IMR-90 (cell line): ENCODE results near the gene MYO5A.

Source experiments
- CEBPB ChIP-seq: IDR thresholded peaks from 2 replicates; pipeline ENCODE4 v1.6.1; 2012; ENCODE audit warnings: low read depth, low read length, improper control_type of control experiment
- CHD1 ChIP-seq: IDR thresholded peaks from 2 replicates; pipeline ENCODE4 v1.6.1; 2012; ENCODE audit warnings: low read depth, low read length, improper control_type of control experiment
- FOS ChIP-seq: fragments of 150-350 bp; IDR thresholded peaks from 2 replicates; pipeline ENCODE4 v1.6.1; 2016; ENCODE audit warnings: low read depth, low read length
- MXI1 ChIP-seq: IDR thresholded peaks from 2 replicates; pipeline ENCODE4 v1.6.1; 2012; ENCODE audit warnings: low read depth, mild to moderate bottlenecking, low read length, moderate library complexity, borderline replicate concordance
- NFE2L2 ChIP-seq: fragments of 150-350 bp; IDR thresholded peaks from 2 replicates; pipeline ENCODE4 v1.6.1; 2016; ENCODE audit warnings: low read depth, mild to moderate bottlenecking, low read length
- POLR2A ChIP-seq: IDR thresholded peaks from 2 replicates; pipeline ENCODE4 v1.6.1; 2012; ENCODE audit warnings: mild to moderate bottlenecking, low read depth, low read length
- RAD21 ChIP-seq: IDR thresholded peaks from 2 replicates; pipeline ENCODE4 v1.6.1; 2012; ENCODE audit warnings: low read length, improper control_type of control experiment
- RCOR1 ChIP-seq: IDR thresholded peaks from 2 replicates; pipeline ENCODE4 v1.6.1; 2012; ENCODE audit warnings: mild to moderate bottlenecking, low read length, improper control_type of control experiment; ENCODE audit not compliant: insufficient replicate concordance
- TF ChIP-seq, protein P1 (sequence below): conservative IDR thresholded peaks from 2 replicates; pipeline ENCODE4 v1.5.1; 2012; ENCODE audit warnings: mild to moderate bottlenecking, low read depth, low read length, improper control_type of control experiment
- TF ChIP-seq, protein P2 (sequence below): fragments of 150-350 bp; IDR thresholded peaks from 2 replicates; pipeline ENCODE4 v1.6.1; 2016; ENCODE audit warnings: low read depth, mild to moderate bottlenecking, low read length, moderate library complexity, borderline replicate concordance
- TF ChIP-seq, protein P3 (sequence below): fragments of 150-350 bp; IDR thresholded peaks from 2 replicates; pipeline ENCODE4 v1.6.1; 2017; ENCODE audit warnings: mild to moderate bottlenecking, antibody characterized with exemption, low read length, low read depth

- TF ChIP-seq, protein P1, sequence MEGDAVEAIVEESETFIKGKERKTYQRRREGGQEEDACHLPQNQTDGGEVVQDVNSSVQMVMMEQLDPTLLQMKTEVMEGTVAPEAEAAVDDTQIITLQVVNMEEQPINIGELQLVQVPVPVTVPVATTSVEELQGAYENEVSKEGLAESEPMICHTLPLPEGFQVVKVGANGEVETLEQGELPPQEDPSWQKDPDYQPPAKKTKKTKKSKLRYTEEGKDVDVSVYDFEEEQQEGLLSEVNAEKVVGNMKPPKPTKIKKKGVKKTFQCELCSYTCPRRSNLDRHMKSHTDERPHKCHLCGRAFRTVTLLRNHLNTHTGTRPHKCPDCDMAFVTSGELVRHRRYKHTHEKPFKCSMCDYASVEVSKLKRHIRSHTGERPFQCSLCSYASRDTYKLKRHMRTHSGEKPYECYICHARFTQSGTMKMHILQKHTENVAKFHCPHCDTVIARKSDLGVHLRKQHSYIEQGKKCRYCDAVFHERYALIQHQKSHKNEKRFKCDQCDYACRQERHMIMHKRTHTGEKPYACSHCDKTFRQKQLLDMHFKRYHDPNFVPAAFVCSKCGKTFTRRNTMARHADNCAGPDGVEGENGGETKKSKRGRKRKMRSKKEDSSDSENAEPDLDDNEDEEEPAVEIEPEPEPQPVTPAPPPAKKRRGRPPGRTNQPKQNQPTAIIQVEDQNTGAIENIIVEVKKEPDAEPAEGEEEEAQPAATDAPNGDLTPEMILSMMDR, result no peak
- no peak for TF ChIP-seq FOS
- no peak for TF ChIP-seq POLR2A
- no peak for TF ChIP-seq CEBPB
- TF ChIP-seq MXI1, result no peak
- TF ChIP-seq, protein P2, sequence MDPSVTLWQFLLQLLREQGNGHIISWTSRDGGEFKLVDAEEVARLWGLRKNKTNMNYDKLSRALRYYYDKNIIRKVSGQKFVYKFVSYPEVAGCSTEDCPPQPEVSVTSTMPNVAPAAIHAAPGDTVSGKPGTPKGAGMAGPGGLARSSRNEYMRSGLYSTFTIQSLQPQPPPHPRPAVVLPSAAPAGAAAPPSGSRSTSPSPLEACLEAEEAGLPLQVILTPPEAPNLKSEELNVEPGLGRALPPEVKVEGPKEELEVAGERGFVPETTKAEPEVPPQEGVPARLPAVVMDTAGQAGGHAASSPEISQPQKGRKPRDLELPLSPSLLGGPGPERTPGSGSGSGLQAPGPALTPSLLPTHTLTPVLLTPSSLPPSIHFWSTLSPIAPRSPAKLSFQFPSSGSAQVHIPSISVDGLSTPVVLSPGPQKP, result no peak
- no peak for TF ChIP-seq NFE2L2
- TF ChIP-seq, protein P3, sequence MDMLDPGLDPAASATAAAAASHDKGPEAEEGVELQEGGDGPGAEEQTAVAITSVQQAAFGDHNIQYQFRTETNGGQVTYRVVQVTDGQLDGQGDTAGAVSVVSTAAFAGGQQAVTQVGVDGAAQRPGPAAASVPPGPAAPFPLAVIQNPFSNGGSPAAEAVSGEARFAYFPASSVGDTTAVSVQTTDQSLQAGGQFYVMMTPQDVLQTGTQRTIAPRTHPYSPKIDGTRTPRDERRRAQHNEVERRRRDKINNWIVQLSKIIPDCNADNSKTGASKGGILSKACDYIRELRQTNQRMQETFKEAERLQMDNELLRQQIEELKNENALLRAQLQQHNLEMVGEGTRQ, result no peak
- TF ChIP-seq RCOR1, result no peak
- no peak for TF ChIP-seq CHD1
- TF ChIP-seq RAD21, result no peak
These were observed 250.5 kb downstream of the MYO5A start for GRCh38 chr15:52278135-52278534.
